Astrocyte of the spinal cord (primary cell): Measurements from ENCODE around the gene ZKSCAN3.

Source experiments
- DNase-seq: peaks from one replicate; pipeline ENCODE4 v3.0.0; 2011; ENCODE audit warnings: low read depth, low spot score
- H3K4me3 ChIP-seq: 2 replicates; pipeline ENCODE4 v1.5.1; 2011; ENCODE audit warnings: low read depth, mild to moderate bottlenecking, low read length, moderate library complexity
- CTCF ChIP-seq: IDR thresholded peaks from 2 replicates; pipeline ENCODE4 v1.5.1; 2012; ENCODE audit warnings: low read depth, mild to moderate bottlenecking, low read length, inconsistent platforms
- in situ Hi-C: cut with HindIII; loops from 2 replicates; pipeline ENCODE4 v1.10.0; 2017; ENCODE audit warnings: low sequenced_read_pairs

Gene ZKSCAN3

GRCh38 chr6:28322661-28323060 lies 27.1 kb upstream of the ZKSCAN3 start:
- H3K4me3 ChIP-seq: no peak overlapping the region
- TF ChIP-seq CTCF: no peak
- in situ Hi-C loops: no loop called here
- DNase-seq: no peak

- no peak for DNase-seq
- in situ Hi-C loops: no loop called here
- no peak for TF ChIP-seq CTCF
These were observed 25.8 kb upstream of the ZKSCAN3 start for GRCh38 chr6:28323813-28324424.

GRCh38 chr6:28326371-28326948 lies 23.3 kb upstream of the ZKSCAN3 start:
- in situ Hi-C loops: no loop called here
- H3K4me3 ChIP-seq: no peak overlapping the region
- TF ChIP-seq CTCF: no peak
- DNase-seq: no peak

More at GRCh38 chr6:28323813-28324424, 25.8 kb upstream of the ZKSCAN3 start:
- H3K4me3 ChIP-seq: no peak overlapping the region

- no peak for DNase-seq
- in situ Hi-C loops: no loop called here
- no peak overlapping the region for H3K4me3 ChIP-seq
- TF ChIP-seq CTCF: no peak
These were observed 19.7 kb upstream of the ZKSCAN3 start for GRCh38 chr6:28330041-28330440.

- no peak for DNase-seq
- in situ Hi-C loops: no loop called here
These were observed 16.7 kb upstream of the ZKSCAN3 start for GRCh38 chr6:28333047-28333446.

GRCh38 chr6:28333599-28334018 lies 16.1 kb upstream of the ZKSCAN3 start:
- in situ Hi-C loops: no loop called here
- DNase-seq: no peak
- no peak for TF ChIP-seq CTCF
- no peak overlapping the region for H3K4me3 ChIP-seq

More at GRCh38 chr6:28333047-28333446, 16.7 kb upstream of the ZKSCAN3 start:
- TF ChIP-seq CTCF: no peak
- H3K4me3 ChIP-seq: no peak overlapping the region
